SK-N-SH treated with all-trans-retinoic acid at 6 μM for 48 hours (cell line): ENCODE measurements around the gene HEXIM1.

Experiments
- ATAC-seq: fragments of 200-7000 bp; cut with Tn5 transposase; 3 replicates; pipeline ENCODE4 v1.9.1; 2020; ENCODE audit warnings: mild to moderate bottlenecking, moderate library complexity
- ARNTL ChIP-seq: fragments of 450-650 bp; formaldehyde crosslinking; IDR thresholded peaks from 2 replicates; pipeline ENCODE4 v1.5.0; 2020; ENCODE audit warnings: low read depth, mild to moderate bottlenecking, moderate library complexity, borderline replicate concordance
- BACH2 ChIP-seq: fragments of 250-450 bp; sonication (Bioruptor Pico); IDR thresholded peaks from 2 replicates; pipeline ENCODE4 v1.9.0; 2021; ENCODE audit warnings: mild to moderate bottlenecking, borderline replicate concordance
- ESRRG ChIP-seq: fragments of 250-450 bp; sonication (Bioruptor Pico); IDR thresholded peaks from 2 replicates; pipeline ENCODE4 v1.6.1; 2021; ENCODE audit warnings: mild to moderate bottlenecking
- GLIS3 ChIP-seq: fragments of 250-450 bp; sonication (Bioruptor Pico); IDR thresholded peaks from 2 replicates; pipeline ENCODE4 v1.5.0; 2020; ENCODE audit warnings: mild to moderate bottlenecking, moderate library complexity
- ISL1 ChIP-seq: fragments of 250-450 bp; sonication (Bioruptor Pico); IDR thresholded peaks from 2 replicates; pipeline ENCODE4 v2.1.2; 2022; ENCODE audit warnings: mild to moderate bottlenecking, moderate library complexity
- OSR1 ChIP-seq: fragments of 250-450 bp; sonication (Bioruptor Pico); IDR thresholded peaks from 2 replicates; pipeline ENCODE4 v1.8.0; 2022; ENCODE audit warnings: moderate library complexity, mild to moderate bottlenecking, inconsistent platforms
- PPARA ChIP-seq: fragments of 250-450 bp; sonication (Bioruptor Pico); IDR thresholded peaks from 2 replicates; pipeline ENCODE4 v1.5.0; 2020; ENCODE audit warnings: mild to moderate bottlenecking, borderline replicate concordance
- RARB ChIP-seq: fragments of 250-450 bp; sonication (Bioruptor Pico); IDR thresholded peaks from 2 replicates; pipeline ENCODE4 v1.8.0; 2021; ENCODE audit warnings: mild to moderate bottlenecking, moderate library complexity
- SNAI2 ChIP-seq: fragments of 250-450 bp; sonication (Bioruptor Pico); IDR thresholded peaks from 2 replicates; pipeline ENCODE4 v1.5.0; 2020; ENCODE audit warnings: mild to moderate bottlenecking, moderate library complexity
- TCF4 ChIP-seq: fragments of 250-450 bp; sonication (Bioruptor Pico); IDR thresholded peaks from 2 replicates; pipeline ENCODE4 v1.8.0; 2021; ENCODE audit warnings: mild to moderate bottlenecking, moderate library complexity, borderline replicate concordance
- TOX ChIP-seq: fragments of 250-450 bp; sonication (Bioruptor Pico); IDR thresholded peaks from 2 replicates; pipeline ENCODE4 v1.8.0; 2021; ENCODE audit warnings: mild to moderate bottlenecking, moderate library complexity, borderline replicate concordance
- ZFP3 ChIP-seq: fragments of 250-450 bp; sonication (Bioruptor Pico); IDR thresholded peaks from 2 replicates; pipeline ENCODE4 v1.5.0; 2020; ENCODE audit warnings: mild to moderate bottlenecking, moderate library complexity
- ZFP30 ChIP-seq: fragments of 450-650 bp; formaldehyde crosslinking; IDR thresholded peaks from 2 replicates; pipeline ENCODE4 v1.5.0; 2022; ENCODE audit warnings: mild to moderate bottlenecking, moderate library complexity
- ZNF565 ChIP-seq: fragments of 450-650 bp; formaldehyde crosslinking; conservative IDR thresholded peaks from 2 replicates; pipeline ENCODE4 v1.5.0; 2020; ENCODE audit warnings: low read depth, mild to moderate bottlenecking, moderate library complexity
- ZNF8 ChIP-seq: fragments of 450-650 bp; formaldehyde crosslinking; IDR thresholded peaks from 2 replicates; pipeline ENCODE4 v1.5.0; 2020; ENCODE audit warnings: mild to moderate bottlenecking, moderate library complexity
- TF ChIP-seq, protein P1 (sequence below): fragments of 250-450 bp; sonication (Bioruptor Pico); IDR thresholded peaks from 2 replicates; pipeline ENCODE4 v1.5.1; 2020; ENCODE audit warnings: low read depth, mild to moderate bottlenecking, moderate library complexity
- TF ChIP-seq, protein P2 (sequence below): fragments of 250-450 bp; sonication (Bioruptor Pico); IDR thresholded peaks from 2 replicates; pipeline ENCODE4 v1.8.0; 2020; ENCODE audit warnings: mild to moderate bottlenecking, moderate library complexity, borderline replicate concordance
- TF ChIP-seq, protein P3 (sequence below): fragments of 250-450 bp; sonication (Bioruptor Pico); IDR thresholded peaks from 2 replicates; pipeline ENCODE4 v1.5.0; 2020; ENCODE audit warnings: mild to moderate bottlenecking, moderate library complexity
- TF ChIP-seq, protein P4 (sequence below): fragments of 250-450 bp; sonication (Bioruptor Pico); IDR thresholded peaks from 2 replicates; pipeline ENCODE4 v1.5.1; 2021; ENCODE audit warnings: mild to moderate bottlenecking, moderate library complexity
- TF ChIP-seq, protein P5 (sequence below): fragments of 250-450 bp; sonication (Bioruptor Pico); IDR thresholded peaks from 2 replicates; pipeline ENCODE4 v1.8.0; 2021; ENCODE audit warnings: low read depth, mild to moderate bottlenecking, moderate library complexity, borderline replicate concordance

Gene HEXIM1

DNA sequence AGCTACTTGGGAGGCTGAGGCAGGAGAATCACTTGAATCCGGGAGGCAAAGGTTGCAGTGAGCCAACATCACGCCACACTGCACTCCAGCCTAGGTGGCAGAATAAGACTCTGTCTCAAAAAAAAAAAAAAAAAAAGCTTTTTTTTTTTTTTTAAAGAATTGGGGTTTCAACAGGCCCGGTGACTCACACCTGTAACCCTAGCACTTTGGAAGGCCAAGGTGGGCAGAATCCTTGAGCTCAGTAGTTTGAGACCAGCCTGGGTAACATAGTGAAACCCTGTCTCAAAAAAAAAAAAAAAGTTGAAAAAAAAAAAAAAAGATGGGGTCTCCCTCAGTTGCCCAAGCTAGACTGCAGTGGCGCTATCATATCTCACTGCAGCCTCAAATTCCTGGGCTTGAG, 6.8 kb downstream of the HEXIM1 start:
- TF ChIP-seq SNAI2 (no peak), BACH2 (CRISPR knock-in tag) (no peak), TOX (no peak)
- ATAC-seq: no peak

DNA sequence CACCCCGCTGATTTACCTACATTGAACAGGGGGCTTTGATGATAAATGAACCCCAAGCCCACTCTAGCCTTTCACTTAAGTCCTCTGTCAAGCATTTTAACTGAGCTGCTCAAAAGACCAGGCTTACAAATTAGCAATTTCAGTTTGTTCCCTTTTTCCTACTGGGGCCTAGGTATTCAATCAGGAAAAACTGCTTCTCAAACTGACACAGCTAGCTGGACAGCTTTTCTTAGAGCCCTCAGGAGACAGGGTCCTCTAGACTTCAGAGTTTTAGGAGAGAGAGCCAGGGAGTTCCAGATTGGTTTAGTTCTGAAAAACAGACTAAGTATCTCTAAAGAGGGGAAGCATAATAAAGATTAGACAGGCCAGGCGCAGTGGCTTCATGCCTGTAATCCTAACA, 7.2 kb downstream of the HEXIM1 start:
- TF ChIP-seq, protein P1, sequence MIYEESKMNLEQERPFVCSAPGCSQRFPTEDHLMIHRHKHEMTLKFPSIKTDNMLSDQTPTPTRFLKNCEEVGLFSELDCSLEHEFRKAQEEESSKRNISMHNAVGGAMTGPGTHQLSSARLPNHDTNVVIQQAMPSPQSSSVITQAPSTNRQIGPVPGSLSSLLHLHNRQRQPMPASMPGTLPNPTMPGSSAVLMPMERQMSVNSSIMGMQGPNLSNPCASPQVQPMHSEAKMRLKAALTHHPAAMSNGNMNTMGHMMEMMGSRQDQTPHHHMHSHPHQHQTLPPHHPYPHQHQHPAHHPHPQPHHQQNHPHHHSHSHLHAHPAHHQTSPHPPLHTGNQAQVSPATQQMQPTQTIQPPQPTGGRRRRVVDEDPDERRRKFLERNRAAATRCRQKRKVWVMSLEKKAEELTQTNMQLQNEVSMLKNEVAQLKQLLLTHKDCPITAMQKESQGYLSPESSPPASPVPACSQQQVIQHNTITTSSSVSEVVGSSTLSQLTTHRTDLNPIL: no peak
- TF ChIP-seq ZFP3 (CRISPR knock-in tag) (no peak), ARNTL (CRISPR knock-in tag) (no peak), SNAI2 (no peak), ZFP30 (CRISPR knock-in tag) (no peak), GLIS3 (CRISPR knock-in tag) (no peak), ISL1 (CRISPR knock-in tag) (no peak), TCF4 (CRISPR knock-in tag) (no peak), BACH2 (CRISPR knock-in tag) (no peak), OSR1 (CRISPR knock-in tag) (no peak)
- TF ChIP-seq, protein P2, sequence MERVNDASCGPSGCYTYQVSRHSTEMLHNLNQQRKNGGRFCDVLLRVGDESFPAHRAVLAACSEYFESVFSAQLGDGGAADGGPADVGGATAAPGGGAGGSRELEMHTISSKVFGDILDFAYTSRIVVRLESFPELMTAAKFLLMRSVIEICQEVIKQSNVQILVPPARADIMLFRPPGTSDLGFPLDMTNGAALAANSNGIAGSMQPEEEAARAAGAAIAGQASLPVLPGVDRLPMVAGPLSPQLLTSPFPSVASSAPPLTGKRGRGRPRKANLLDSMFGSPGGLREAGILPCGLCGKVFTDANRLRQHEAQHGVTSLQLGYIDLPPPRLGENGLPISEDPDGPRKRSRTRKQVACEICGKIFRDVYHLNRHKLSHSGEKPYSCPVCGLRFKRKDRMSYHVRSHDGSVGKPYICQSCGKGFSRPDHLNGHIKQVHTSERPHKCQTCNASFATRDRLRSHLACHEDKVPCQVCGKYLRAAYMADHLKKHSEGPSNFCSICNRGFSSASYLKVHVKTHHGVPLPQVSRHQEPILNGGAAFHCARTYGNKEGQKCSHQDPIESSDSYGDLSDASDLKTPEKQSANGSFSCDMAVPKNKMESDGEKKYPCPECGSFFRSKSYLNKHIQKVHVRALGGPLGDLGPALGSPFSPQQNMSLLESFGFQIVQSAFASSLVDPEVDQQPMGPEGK (CRISPR knock-in tag): no peak
- TF ChIP-seq, protein P3, sequence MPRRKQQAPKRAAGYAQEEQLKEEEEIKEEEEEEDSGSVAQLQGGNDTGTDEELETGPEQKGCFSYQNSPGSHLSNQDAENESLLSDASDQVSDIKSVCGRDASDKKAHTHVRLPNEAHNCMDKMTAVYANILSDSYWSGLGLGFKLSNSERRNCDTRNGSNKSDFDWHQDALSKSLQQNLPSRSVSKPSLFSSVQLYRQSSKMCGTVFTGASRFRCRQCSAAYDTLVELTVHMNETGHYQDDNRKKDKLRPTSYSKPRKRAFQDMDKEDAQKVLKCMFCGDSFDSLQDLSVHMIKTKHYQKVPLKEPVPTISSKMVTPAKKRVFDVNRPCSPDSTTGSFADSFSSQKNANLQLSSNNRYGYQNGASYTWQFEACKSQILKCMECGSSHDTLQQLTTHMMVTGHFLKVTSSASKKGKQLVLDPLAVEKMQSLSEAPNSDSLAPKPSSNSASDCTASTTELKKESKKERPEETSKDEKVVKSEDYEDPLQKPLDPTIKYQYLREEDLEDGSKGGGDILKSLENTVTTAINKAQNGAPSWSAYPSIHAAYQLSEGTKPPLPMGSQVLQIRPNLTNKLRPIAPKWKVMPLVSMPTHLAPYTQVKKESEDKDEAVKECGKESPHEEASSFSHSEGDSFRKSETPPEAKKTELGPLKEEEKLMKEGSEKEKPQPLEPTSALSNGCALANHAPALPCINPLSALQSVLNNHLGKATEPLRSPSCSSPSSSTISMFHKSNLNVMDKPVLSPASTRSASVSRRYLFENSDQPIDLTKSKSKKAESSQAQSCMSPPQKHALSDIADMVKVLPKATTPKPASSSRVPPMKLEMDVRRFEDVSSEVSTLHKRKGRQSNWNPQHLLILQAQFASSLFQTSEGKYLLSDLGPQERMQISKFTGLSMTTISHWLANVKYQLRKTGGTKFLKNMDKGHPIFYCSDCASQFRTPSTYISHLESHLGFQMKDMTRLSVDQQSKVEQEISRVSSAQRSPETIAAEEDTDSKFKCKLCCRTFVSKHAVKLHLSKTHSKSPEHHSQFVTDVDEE (CRISPR knock-in tag): no peak

DNA sequence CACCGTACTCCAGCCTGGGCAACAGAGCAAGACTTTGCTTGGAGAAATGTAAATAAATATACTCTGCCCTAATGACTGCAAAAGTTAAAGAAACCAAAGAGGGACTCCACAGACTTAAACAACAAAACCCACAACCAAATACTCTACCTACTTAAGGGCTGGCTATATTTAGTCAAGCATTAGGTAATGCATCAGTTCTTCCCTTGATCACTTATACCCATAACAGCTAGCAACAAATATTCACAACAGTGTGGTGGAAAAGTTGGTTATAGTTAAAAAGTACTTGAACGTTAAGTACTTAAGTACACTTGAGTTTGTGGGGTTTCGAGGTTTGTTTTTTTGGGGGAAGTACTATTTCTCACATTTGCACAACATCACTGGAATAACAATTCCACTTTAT, 8.0 kb downstream of the HEXIM1 start:
- TF ChIP-seq BACH2 (CRISPR knock-in tag) (no peak), ZNF565 (CRISPR knock-in tag) (no peak), OSR1 (CRISPR knock-in tag) (no peak), ZFP3 (CRISPR knock-in tag) (no peak), TCF4 (CRISPR knock-in tag) (no peak), ISL1 (CRISPR knock-in tag) (no peak), ZFP30 (CRISPR knock-in tag) (no peak), SNAI2 (no peak), ZNF8 (CRISPR knock-in tag) (no peak), RARB (CRISPR knock-in tag) (no peak), PPARA (CRISPR knock-in tag) (no peak), ARNTL (CRISPR knock-in tag) (no peak), ESRRG (CRISPR knock-in tag) (no peak)
- TF ChIP-seq, protein P4, sequence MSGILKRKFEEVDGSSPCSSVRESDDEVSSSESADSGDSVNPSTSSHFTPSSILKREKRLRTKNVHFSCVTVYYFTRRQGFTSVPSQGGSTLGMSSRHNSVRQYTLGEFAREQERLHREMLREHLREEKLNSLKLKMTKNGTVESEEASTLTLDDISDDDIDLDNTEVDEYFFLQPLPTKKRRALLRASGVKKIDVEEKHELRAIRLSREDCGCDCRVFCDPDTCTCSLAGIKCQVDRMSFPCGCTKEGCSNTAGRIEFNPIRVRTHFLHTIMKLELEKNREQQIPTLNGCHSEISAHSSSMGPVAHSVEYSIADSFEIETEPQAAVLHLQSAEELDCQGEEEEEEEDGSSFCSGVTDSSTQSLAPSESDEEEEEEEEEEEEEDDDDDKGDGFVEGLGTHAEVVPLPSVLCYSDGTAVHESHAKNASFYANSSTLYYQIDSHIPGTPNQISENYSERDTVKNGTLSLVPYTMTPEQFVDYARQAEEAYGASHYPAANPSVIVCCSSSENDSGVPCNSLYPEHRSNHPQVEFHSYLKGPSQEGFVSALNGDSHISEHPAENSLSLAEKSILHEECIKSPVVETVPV (CRISPR knock-in tag): no peak
- TF ChIP-seq, protein P5, sequence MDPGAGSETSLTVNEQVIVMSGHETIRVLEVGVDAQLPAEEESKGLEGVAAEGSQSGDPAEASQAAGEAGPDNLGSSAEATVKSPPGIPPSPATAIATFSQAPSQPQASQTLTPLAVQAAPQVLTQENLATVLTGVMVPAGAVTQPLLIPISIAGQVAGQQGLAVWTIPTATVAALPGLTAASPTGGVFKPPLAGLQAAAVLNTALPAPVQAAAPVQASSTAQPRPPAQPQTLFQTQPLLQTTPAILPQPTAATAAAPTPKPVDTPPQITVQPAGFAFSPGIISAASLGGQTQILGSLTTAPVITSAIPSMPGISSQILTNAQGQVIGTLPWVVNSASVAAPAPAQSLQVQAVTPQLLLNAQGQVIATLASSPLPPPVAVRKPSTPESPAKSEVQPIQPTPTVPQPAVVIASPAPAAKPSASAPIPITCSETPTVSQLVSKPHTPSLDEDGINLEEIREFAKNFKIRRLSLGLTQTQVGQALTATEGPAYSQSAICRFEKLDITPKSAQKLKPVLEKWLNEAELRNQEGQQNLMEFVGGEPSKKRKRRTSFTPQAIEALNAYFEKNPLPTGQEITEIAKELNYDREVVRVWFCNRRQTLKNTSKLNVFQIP (CRISPR knock-in tag): no peak
- TF ChIP-seq, protein P3 (CRISPR knock-in tag): no peak
- TF ChIP-seq, protein P1: no peak
- TF ChIP-seq, protein P2 (CRISPR knock-in tag): no peak
- no peak for ATAC-seq

More for the DNA sequence above, 7.2 kb downstream of the HEXIM1 start:
- ATAC-seq: no peak
